Breast epithelium (tissue), 4 donors: ENCODE data around the gene MAU2. TPM values are rescaled to one million over a fixed set of nuclear protein-coding genes. Genes with fewer than 3 reads are reported as not detected.

Experiments used
- DNase-seq, 2 donors: peaks; one replicate each; pipeline ENCODE4 v3.0.0-alpha.2; 2019; ENCODE audit warnings: low spot score in 2 of 2
- H3K27ac ChIP-seq, 2 donors: fragments of 200-600 bp; sonication (generic) in 1 of 2; one replicate each; pipeline ENCODE4 v1.5.1; 2016 to 2019; ENCODE audit warnings: mild to moderate bottlenecking in 1 of 2
- H3K27me3 ChIP-seq, 2 donors: fragments of 200-600 bp; sonication (generic) in 1 of 2; one replicate each; pipeline versions ENCODE4 v1.5.1 to v1.6.0; 2017 to 2019; ENCODE audit warnings: control low read depth in 1 of 2, mild to moderate bottlenecking in 1 of 2
- H3K36me3 ChIP-seq: fragments of 200-600 bp; one replicate; pipeline ENCODE4 v1.5.1; 2019
- H3K4me1 ChIP-seq, 2 donors: fragments of 200-600 bp; sonication (generic); one replicate each; pipeline ENCODE4 v1.5.1; 2016 to 2019; ENCODE audit warnings: control low read depth in 1 of 2
- H3K4me3 ChIP-seq, 3 donors: fragments of 200-600 bp; sonication (generic); 1 replicate in 2 of 3; 2 replicates in 1 of 3; pipeline ENCODE4 v1.5.1; 2016 to 2019; ENCODE audit warnings: mild to moderate bottlenecking in 3 of 3, moderate library complexity in 2 of 3
- H3K9me3 ChIP-seq, 2 donors: fragments of 200-600 bp; sonication (generic) in 1 of 2; one replicate each; pipeline ENCODE4 v1.5.1; 2016 to 2019; ENCODE audit warnings: control low read depth in 1 of 2
- CTCF ChIP-seq, 3 donors: fragments of 450-650 bp; IDR thresholded peaks; one replicate each; pipeline ENCODE4 v1.5.1; 2016 to 2017; ENCODE audit warnings: antibody characterized with exemption in 3 of 3, mild to moderate bottlenecking in 3 of 3, moderate library complexity in 3 of 3
- POLR2A ChIP-seq: fragments of 450-650 bp; IDR thresholded peaks from one replicate; pipeline ENCODE4 v1.6.1; 2016; ENCODE audit warnings: antibody characterized with exemption, mild to moderate bottlenecking, moderate library complexity
- POLR2AphosphoS5 ChIP-seq, 3 donors: sonication (generic); formaldehyde crosslinking; IDR thresholded peaks; one replicate each; pipeline ENCODE4 v1.6.1; 2017; ENCODE audit warnings: antibody characterized with exemption in 3 of 3
- intact Hi-C: fragments of 100-400 bp; cut with DNase I; formaldehyde crosslinking; loops from one replicate; pipeline ENCODE4 v1.15.1; 2023; ENCODE audit warnings: low total_unique reads
- total RNA-seq, 3 donors: library from RNA; depleted of rRNA; stranded (reverse); fragments of >200 nt; gene quantifications; one replicate each; pipeline ENCODE4 v1.1.0, GENCODE V29; 2016

MAU2 gene
- total RNA-seq, 3 donors from 2014 or later, result 33.4 to 59.4 (median 53.1) TPM

- Histone ChIP-seq H3K27ac (peak overlapping the region; percentile 67 to 77), H3K4me1 (no peaks in the 10 kb centered on the region), H3K4me3 (no peak overlapping the region), H3K27me3 (no peaks in the 10 kb centered on the region), H3K9me3 (no peaks in the 10 kb centered on the region), H3K36me3 (no peaks in the 10 kb centered on the region)
- peak in 1 of 2 donors; percentile 65 for DNase-seq
- intact Hi-C loops, result no loop called here
- TF ChIP-seq POLR2A (no peak), POLR2AphosphoS5 (IDR thresholded peaks at IDR 0.05) (no peak), CTCF (IDR thresholded peaks at IDR 0.05) (no peak)
Measured at GRCh38 chr19:19381007-19381926, 60.6 kb downstream of the MAU2 start.

GRCh38 chr19:19382118-19382517 is 61.5 kb downstream of the MAU2 start:
- intact Hi-C loops, result no loop called here
- TF ChIP-seq POLR2AphosphoS5 (IDR thresholded peaks at IDR 0.05) (no peak), CTCF (IDR thresholded peaks at IDR 0.05) (no peak), POLR2A (no peak)
- no peaks in the 10 kb centered on the region for H3K27me3 ChIP-seq
- no peaks in the 10 kb centered on the region for H3K36me3 ChIP-seq
- H3K4me3 ChIP-seq, result no peak overlapping the region
- DNase-seq, result no peak
- H3K4me1 ChIP-seq, result no peaks in the 10 kb centered on the region
- H3K27ac ChIP-seq, result no peak overlapping the region
- no peaks in the 10 kb centered on the region for H3K9me3 ChIP-seq

GRCh38 chr19:19384486-19384885 is 63.9 kb downstream of the MAU2 start:
- TF ChIP-seq CTCF (IDR thresholded peaks at IDR 0.05) (no peak), POLR2AphosphoS5 (IDR thresholded peaks at IDR 0.05) (no peak), POLR2A (no peak)
- H3K27me3 ChIP-seq, result no peaks in the 10 kb centered on the region
- intact Hi-C loops, result no loop called here
- no peaks in the 10 kb centered on the region for H3K9me3 ChIP-seq
- no peak for DNase-seq
- H3K27ac ChIP-seq, result peak overlapping the region in 1 of 2 donors; percentile 81
- no peaks in the 10 kb centered on the region for H3K4me1 ChIP-seq
- H3K36me3 ChIP-seq, result no peaks in the 10 kb centered on the region
- peak overlapping the region; percentile 68 to 90 (median 86) for H3K4me3 ChIP-seq

GRCh38 chr19:19385131-19385895 is 64.7 kb downstream of the MAU2 start:
- H3K27ac ChIP-seq, result peak overlapping the region; percentile 81 to 94
- H3K9me3 ChIP-seq, result no peaks in the 10 kb centered on the region
- peak; percentile 100 for DNase-seq
- intact Hi-C loops, result no loop called here
- H3K36me3 ChIP-seq, result no peaks in the 10 kb centered on the region
- H3K27me3 ChIP-seq, result no peaks in the 10 kb centered on the region
- no peaks in the 10 kb centered on the region for H3K4me1 ChIP-seq
- peak overlapping the region; percentile 68 to 90 (median 86) for H3K4me3 ChIP-seq
- TF ChIP-seq POLR2AphosphoS5 (IDR thresholded peaks at IDR 0.05) (peak in 2 of 3 donors; percentile 37 to 70), CTCF (IDR thresholded peaks at IDR 0.05) (no peak), POLR2A (peak; percentile 48)
